HUDEP-2 (cell line): ENCODE results near the gene UPP1.
"Not testable (repeated sequence)": the region's sequence is repeated elsewhere in the genome, so short reads cannot be mapped to it uniquely, and the experiment has no call there.

Source experiments
- DNase-seq, 76 experiments: peaks; one replicate each; lab custom pipeline; 2025; ENCODE audit not compliant: unreplicated experiment in 76 of 76; lab: John Stamatoyannopoulos, UW

Gene UPP1

GRCh38 chr7:48108959-48109847 is 20.1 kb downstream of the UPP1 start:
- no peak for DNase-seq

- peak in 44 of 76 experiments; percentile 2 to 63 (median 36) for DNase-seq
Observed at GRCh38 chr7:48109848-48110663, 21.0 kb downstream of the UPP1 start.

GRCh38 chr7:48110868-48111267 is 21.8 kb downstream of the UPP1 start:
- DNase-seq: no peak

DNA sequence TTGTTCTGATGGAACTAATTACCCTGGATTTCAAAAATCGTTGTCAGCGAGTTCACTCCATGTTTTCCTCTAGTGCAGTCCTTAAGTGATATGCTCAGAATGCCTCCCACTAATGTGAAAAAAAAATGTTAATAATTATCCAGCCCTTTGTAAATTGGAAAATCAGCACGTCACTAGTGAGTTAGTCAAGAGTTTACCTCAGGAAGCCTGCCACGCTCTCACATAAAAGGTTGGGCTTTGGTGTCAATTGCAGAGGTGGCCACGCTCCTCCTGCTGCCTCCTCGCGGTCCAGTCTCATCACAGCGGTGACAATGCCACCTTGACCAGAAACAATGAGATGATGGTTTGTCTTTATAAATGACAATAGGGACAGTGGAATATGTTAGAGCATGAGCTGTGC is 22.5 kb downstream of the UPP1 start:
- no peak for DNase-seq

- DNase-seq: no peak
Observed at GRCh38 chr7:48112401-48113165, 23.5 kb downstream of the UPP1 start.

GRCh38 chr7:48113275-48113674 is 24.2 kb downstream of the UPP1 start:
- DNase-seq: no peak

GRCh38 chr7:48114115-48114514 is 25.1 kb downstream of the UPP1 start:
- DNase-seq: no peak

DNA sequence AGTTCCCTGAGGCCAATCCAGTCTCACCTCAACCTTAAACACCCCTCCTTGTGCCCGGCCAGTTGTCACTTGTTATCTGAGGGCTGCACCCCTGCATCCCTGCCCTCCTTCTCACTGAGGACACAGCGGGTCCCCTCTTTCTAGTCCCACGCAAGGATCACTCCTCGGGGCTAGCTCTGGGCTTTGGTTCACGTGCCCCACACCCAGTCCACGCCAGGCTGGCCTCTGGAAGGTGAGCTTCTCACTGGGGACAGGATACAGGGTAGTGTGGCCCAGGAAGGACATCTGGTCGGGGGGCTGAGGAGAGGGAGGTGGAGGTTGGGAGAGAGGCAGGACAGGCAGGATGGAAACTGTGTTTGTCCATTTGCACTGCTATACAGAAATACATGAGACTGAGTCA is 25.5 kb downstream of the UPP1 start:
- no peak for DNase-seq

DNA sequence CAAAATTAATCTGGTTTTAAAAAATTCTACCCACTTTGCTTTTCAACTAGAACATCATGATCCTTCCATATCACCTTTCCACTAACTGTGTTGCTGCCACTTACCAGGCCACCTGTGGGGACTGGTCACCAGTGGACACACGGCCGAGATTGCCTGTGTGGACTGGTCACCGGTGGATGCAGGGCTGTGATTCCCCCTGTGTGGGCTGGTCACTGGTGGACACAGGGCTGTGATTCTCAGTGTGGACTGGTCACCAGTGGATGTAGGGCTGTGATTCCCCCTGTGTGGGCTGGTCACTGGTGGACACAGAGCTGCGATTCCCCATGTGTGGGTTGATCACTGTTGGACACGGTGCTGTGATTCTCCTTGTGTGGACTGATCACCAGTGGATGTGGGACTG is 27.0 kb downstream of the UPP1 start:
- DNase-seq: no peak

DNA sequence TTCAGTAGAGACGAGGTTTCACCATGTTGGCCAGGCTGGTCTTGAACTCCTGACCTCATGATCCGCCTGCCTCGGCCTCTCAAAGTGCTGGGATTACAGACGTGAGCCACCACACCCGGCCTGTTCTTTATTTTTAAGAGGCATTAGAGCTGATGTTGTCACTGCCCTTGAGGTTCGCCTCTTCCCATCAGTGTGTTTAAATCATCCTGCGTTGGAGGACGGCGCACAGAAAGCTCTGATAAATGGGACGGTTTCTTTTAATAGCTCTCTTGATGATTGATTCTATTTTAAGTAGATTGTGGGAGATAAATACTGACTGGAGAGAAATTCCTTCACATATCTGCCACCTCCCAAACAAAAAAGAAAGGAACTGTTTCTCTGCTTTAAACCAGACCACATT is 29.0 kb downstream of the UPP1 start:
- no peak for DNase-seq

- DNase-seq: not testable (repeated sequence)
Observed at GRCh38 chr7:48120536-48120935, 31.5 kb downstream of the UPP1 start.

- DNase-seq: no peak
Observed at GRCh38 chr7:48126037-48126436, 37.0 kb downstream of the UPP1 start.

DNA sequence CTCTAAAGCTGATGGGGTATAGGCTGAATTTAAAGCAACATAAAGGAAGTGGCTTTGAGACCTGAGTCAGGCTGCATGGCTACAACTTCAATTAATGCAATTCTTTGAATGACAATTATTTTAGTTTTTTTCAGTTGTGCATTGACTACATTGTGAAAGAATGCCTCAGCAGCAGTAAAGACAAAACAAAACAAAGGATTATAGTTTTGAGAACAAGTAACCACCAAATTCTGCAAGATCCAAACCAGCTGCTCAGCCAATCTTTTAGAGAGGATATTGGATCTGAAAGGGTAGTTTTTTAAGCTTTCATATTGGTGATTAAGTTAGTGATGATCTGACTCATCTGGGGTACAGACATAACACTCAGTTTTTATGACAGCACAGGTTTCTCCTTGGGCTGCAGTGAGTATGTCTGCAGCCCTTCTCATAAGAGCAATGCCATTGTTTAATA is 41.6 kb downstream of the UPP1 start:
- no peak for DNase-seq

GRCh38 chr7:48132792-48133191 is 43.7 kb downstream of the UPP1 start:
- no peak for DNase-seq

- DNase-seq: no peak
Observed at GRCh38 chr7:48139459-48139858, 50.4 kb downstream of the UPP1 start.

DNA sequence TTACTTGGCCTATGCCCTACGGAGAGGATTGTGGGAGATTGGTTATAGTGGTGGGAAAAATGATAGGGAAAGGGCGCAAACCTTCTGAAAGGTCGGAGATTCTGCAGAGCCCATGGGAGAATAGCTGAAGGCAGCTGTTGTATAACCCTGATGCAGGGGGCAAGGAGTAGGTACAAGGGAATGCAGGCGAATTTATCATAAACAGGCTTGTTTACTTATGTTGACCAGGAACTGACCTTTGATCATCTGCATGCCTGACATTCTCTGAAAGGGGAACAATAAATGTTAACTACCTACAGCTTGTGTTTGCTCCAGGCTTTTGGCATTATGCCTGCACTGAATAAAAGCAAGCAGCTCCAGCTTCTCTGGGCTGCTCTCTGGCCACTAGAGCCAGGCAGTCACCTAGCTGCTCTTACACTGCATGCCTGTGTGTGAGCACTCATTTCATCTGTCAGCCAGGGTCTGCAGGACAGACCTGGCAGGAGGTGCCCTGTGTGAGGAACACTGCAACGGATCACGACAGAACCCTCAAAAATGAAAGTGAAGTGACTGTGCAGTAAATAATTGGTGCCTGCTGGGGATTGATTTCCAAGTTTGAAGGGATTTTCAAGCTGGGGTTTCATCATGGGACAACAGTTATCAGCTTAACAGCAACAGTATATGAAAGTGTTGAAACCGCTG is 51.1 kb downstream of the UPP1 start:
- DNase-seq: no peak

GRCh38 chr7:48141521-48141920 is 52.5 kb downstream of the UPP1 start:
- DNase-seq: no peak

GRCh38 chr7:48144291-48144768 is 55.3 kb downstream of the UPP1 start:
- no peak for DNase-seq

- no peak for DNase-seq
Observed at GRCh38 chr7:48147078-48147591, 58.1 kb downstream of the UPP1 start.

GRCh38 chr7:48147690-48148089 is 58.6 kb downstream of the UPP1 start:
- DNase-seq: not testable (repeated sequence)
